22Rv1 (cell line): ENCODE results near the gene ZNF79.

Experiments
- CTCF ChIP-seq: fragments of 450-650 bp; IDR thresholded peaks from 2 replicates; pipeline ENCODE4 v1.5.1; 2017; ENCODE audit warnings: mild to moderate bottlenecking
- ZFX ChIP-seq: fragments of 450-650 bp; IDR thresholded peaks from 2 replicates; pipeline ENCODE4 v1.6.1; 2017; ENCODE audit warnings: antibody characterized with exemption, borderline replicate concordance

DNA sequence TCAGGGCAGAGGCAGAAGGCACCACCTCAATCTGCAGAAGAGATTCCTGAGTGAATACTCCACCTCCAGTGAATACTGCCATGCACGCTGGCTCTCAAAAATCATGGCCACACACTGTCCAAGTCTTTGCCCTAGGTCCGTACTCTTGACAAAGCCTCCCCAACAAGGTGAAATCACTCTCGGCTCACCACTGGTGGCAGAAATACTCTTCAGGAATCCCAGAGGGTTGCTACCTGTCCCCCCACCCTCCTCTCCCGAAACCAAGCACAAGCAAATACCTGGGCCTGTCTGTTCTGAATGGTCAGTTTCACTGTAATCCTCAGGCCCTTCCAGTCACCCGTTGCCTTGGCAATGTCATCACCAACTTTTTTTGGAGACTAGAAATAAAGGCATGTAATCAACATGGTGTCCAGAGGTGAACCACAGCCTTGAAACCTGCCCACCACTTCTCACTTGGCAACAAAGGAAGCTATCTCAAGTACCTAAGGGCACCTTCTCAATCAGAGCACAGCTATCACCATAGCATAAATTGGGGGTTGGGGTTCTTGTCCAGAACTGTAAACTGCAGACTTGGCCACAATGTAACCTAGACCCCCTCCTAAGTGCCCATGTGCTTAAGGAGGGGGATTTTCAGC is 25.3 kb downstream of the ZNF79 start:
- TF ChIP-seq CTCF: no peak
- no peak for TF ChIP-seq ZFX
